ENCODE data around the gene SLC25A17. TPM values are rescaled to one million over a fixed set of nuclear protein-coding genes. Genes with fewer than 3 reads are reported as not detected.
"Not testable (repeated sequence)": the region's sequence is repeated elsewhere in the genome, so short reads cannot be mapped to it uniquely, and the experiment has no call there.

The SLC25A17 gene
- polyA plus RNA-seq, 1 experiment = 16.7 TPM

GRCh38 chr22:40829131-40829530 lies 10.0 kb upstream of the SLC25A17 start:
- ChIA-PET POLR2A (no interaction called here), CTCF (interaction anchor here (0.8 kb wide), 1 partner anchor 12 kb away, joined by 3 read pairs; no protein-coding TSS in a partner anchor)
- no peak for DNase-seq (ENCODE audit: low read depth)
- Histone ChIP-seq H3K36me3 (ENCODE audit: control insufficient read depth, insufficient read depth, low read length) (peaks cover 5% of the 10 kb centered on the region), H3K4me3 (ENCODE audit: low read depth, low read length) (no peak overlapping the region), H3K27me3 (ENCODE audit: control insufficient read depth, insufficient read depth, low read length) (no peaks in the 10 kb centered on the region)
- TF ChIP-seq CTCF (IDR thresholded peaks at IDR 0.05; ENCODE audit: insufficient read depth, low read depth, low read length) = no peak

GRCh38 chr22:40826984-40827741 lies 8.0 kb upstream of the SLC25A17 start:
- no peak overlapping the region for H3K4me3 ChIP-seq (ENCODE audit: low read depth, low read length)
- peaks cover 5% of the 10 kb centered on the region for H3K36me3 ChIP-seq (ENCODE audit: control insufficient read depth, insufficient read depth, low read length)
- H3K27me3 ChIP-seq (ENCODE audit: control insufficient read depth, insufficient read depth, low read length) = no peaks in the 10 kb centered on the region
- POLR2A ChIA-PET = no interaction called here
- no peak for TF ChIP-seq CTCF (IDR thresholded peaks at IDR 0.05; ENCODE audit: insufficient read depth, low read depth, low read length)
- CTCF ChIA-PET = interaction anchor here (1.4 kb wide), 1 partner anchor 25 kb away, joined by 3 read pairs; no protein-coding TSS in a partner anchor
- DNase-seq (ENCODE audit: low read depth) = no peak

- H3K36me3 ChIP-seq (ENCODE audit: control insufficient read depth, insufficient read depth, low read length); H3K27me3 ChIP-seq (ENCODE audit: control insufficient read depth, insufficient read depth, low read length); H3K4me3 ChIP-seq (ENCODE audit: low read depth, low read length); POLR2A ChIA-PET; DNase-seq (ENCODE audit: low read depth): not testable (repeated sequence)
- CTCF ChIA-PET = interaction anchor here (1.4 kb wide), 1 partner anchor 26 kb away, joined by 3 read pairs; no protein-coding TSS in a partner anchor
Observed at GRCh38 chr22:40826292-40826691, 7.1 kb upstream of the SLC25A17 start.

GRCh38 chr22:40823426-40823825 lies 4.3 kb upstream of the SLC25A17 start:
- peaks cover 2% of the 10 kb centered on the region; the same call in 1 of the 2 replicates for H3K36me3 ChIP-seq (ENCODE audit: control insufficient read depth, insufficient read depth, low read length)
- no peak for TF ChIP-seq CTCF (IDR thresholded peaks at IDR 0.05; ENCODE audit: insufficient read depth, low read depth, low read length)
- H3K27me3 ChIP-seq (ENCODE audit: control insufficient read depth, insufficient read depth, low read length) = no peaks in the 10 kb centered on the region
- no peak for DNase-seq (ENCODE audit: low read depth)
- no peak overlapping the region for H3K4me3 ChIP-seq (ENCODE audit: low read depth, low read length)
- POLR2A ChIA-PET = no interaction called here
- CTCF ChIA-PET = interaction anchor here (2.8 kb wide), 1 partner anchor 140 kb away, joined by 7 read pairs; no protein-coding TSS in a partner anchor

- H3K36me3 ChIP-seq (ENCODE audit: control insufficient read depth, insufficient read depth, low read length) = no peaks in the 10 kb centered on the region; the same call in 1 of the 2 replicates
- peak overlapping the region; percentile 100 for H3K4me3 ChIP-seq (ENCODE audit: low read depth, low read length)
- no peak for DNase-seq (ENCODE audit: low read depth)
- ChIA-PET POLR2A (no interaction called here), CTCF (interaction anchor here (2.1 kb wide), 1 partner anchor 11 kb away, joined by 8 read pairs; no protein-coding TSS in a partner anchor)
- TF ChIP-seq CTCF (IDR thresholded peaks at IDR 0.05; ENCODE audit: insufficient read depth, low read depth, low read length) = no peak
- no peaks in the 10 kb centered on the region for H3K27me3 ChIP-seq (ENCODE audit: control insufficient read depth, insufficient read depth, low read length)
Observed at GRCh38 chr22:40819599-40820140, 524 bp upstream of the SLC25A17 start.
